Activated CD4-positive, alpha-beta T cell treated with anti-CD3 and anti-CD28 coated beads, Interleukin-2, amount 10 ng/mL, durations not matched to agents 7 days and 5 days (primary cell): ENCODE results near the gene TRIM9. TPM values are rescaled to one million over a fixed set of nuclear protein-coding genes. Genes with fewer than 3 reads are reported as not detected.
"Not testable (repeated sequence)": the region's sequence is repeated elsewhere in the genome, so short reads cannot be mapped to it uniquely, and the experiment has no call there.

Experiments used
- CTCF ChIA-PET: fragments of 350-600 bp; sonication (Branson Sonifier 250); formaldehyde crosslinking; loops from one replicate; lab custom pipeline; 2021; ENCODE audit warnings: antibody characterized with exemption; lab: Charles Lee
- POLR2A ChIA-PET: fragments of 350-600 bp; sonication (Branson Sonifier 250); formaldehyde crosslinking; loops from one replicate; lab custom pipeline; 2021; ENCODE audit warnings: antibody characterized with exemption; lab: Charles Lee
- DNase-seq: peaks from one replicate; pipeline ENCODE4 v3.0.0-alpha.2; 2020
- H3K27ac Mint-ChIP-seq: one replicate; pipeline ENCODE4 v1.8.0; 2021; ENCODE audit warnings: mild to moderate bottlenecking, moderate library complexity, mixed read lengths
- H3K27me3 Mint-ChIP-seq: one replicate; pipeline ENCODE4 v1.8.0; 2021; ENCODE audit warnings: mixed read lengths
- H3K36me3 Mint-ChIP-seq: one replicate; pipeline ENCODE4 v1.8.0; 2021; ENCODE audit warnings: low read depth, mixed read lengths
- H3K4me1 Mint-ChIP-seq: one replicate; pipeline ENCODE4 v1.8.0; 2021; ENCODE audit warnings: mixed read lengths
- H3K4me3 Mint-ChIP-seq: one replicate; pipeline ENCODE4 v1.8.0; 2021; ENCODE audit warnings: mild to moderate bottlenecking, moderate library complexity, mixed read lengths
- H3K9me3 Mint-ChIP-seq: one replicate; pipeline ENCODE4 v1.8.0; 2021; ENCODE audit warnings: mixed read lengths
- total RNA-seq, 2 experiments: library from RNA; stranded (reverse); gene quantifications; one replicate each; pipeline ENCODE4 v1.2.3, GENCODE V29; 2021

The TRIM9 gene
- total RNA-seq, 2 experiments from 2014 or later: 0.30 to 0.44 TPM

DNA sequence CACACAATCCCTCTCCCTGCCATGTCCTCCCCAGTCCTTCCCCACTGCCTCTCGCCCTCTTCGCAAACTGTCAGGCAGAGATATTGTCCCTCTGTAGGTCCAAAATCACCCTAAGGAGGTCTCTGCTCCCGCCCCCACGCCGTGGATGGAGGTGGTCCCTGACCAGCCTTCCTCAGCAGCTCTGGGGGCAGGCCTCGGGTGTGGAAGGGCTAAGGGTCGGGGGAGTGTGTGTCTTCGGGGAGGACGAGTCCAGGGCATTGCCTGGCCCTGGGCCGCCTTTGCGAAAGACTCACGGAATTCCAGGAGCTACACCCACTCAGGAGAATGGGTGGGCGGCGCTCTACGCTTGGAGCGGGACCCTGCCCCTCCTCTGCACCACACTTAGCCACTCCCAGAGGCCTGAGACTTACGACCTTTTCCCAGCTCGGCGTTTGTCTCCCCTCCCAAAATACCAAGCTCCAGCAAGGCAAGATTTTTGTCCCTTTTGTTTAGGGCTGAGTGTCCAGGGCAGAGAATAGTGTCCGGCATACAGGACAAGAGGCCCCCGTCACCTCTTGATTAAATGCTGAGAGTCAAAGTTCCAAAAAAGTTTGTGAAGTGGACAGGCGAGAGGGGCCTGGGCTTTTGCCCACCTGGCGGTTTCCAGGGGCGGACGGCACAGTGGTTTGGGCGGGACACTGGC lies 151.5 kb downstream of the TRIM9 start:
- no peaks in the 10 kb centered on the region for H3K36me3 Mint-ChIP-seq
- H3K27me3 Mint-ChIP-seq: peaks cover 42% of the 10 kb centered on the region
- no peak for DNase-seq
- ChIA-PET POLR2A (no interaction called here), CTCF (no interaction called here)
- H3K9me3 Mint-ChIP-seq: no peaks in the 10 kb centered on the region
- peak overlapping the region; percentile 37 for H3K4me3 Mint-ChIP-seq
- H3K4me1 Mint-ChIP-seq: peaks cover 12% of the 10 kb centered on the region
- no peak overlapping the region for H3K27ac Mint-ChIP-seq

DNA sequence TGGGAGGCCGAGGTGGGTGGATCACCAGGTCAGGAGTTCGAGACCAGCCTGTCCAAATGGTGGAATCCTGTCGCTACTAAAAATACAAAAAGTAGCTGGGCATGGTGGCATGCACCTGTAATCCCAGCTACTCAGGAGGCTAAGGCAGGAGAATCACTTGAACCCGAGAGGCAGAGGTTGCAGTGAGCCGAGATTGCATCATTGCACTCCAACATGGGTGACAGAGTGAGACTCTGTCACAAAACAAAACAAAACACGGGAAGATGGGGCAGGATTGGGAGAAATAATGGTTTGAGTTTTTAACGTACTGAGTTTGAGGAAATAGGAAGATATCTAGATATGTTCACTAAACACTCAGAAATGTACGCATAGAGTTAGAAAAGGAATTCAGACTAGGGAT lies 153.3 kb downstream of the TRIM9 start:
- H3K4me1 Mint-ChIP-seq: peaks cover 16% of the 10 kb centered on the region
- DNase-seq, POLR2A ChIA-PET, H3K36me3 Mint-ChIP-seq, H3K4me3 Mint-ChIP-seq, H3K27ac Mint-ChIP-seq, H3K9me3 Mint-ChIP-seq: not testable (repeated sequence)
- peaks cover 42% of the 10 kb centered on the region for H3K27me3 Mint-ChIP-seq
- CTCF ChIA-PET: interaction anchor here (0.6 kb wide), 1 partner anchor 1386 kb away, joined by 3 read pairs; no protein-coding TSS in a partner anchor

- Mint-ChIP-seq H3K27me3 (peaks cover 42% of the 10 kb centered on the region), H3K4me3 (no peak overlapping the region), H3K4me1 (peaks cover 16% of the 10 kb centered on the region), H3K9me3 (no peaks in the 10 kb centered on the region), H3K36me3 (no peaks in the 10 kb centered on the region), H3K27ac (no peak overlapping the region)
- ChIA-PET POLR2A (no interaction called here), CTCF (interaction anchor here (0.6 kb wide), 1 partner anchor 1386 kb away, joined by 3 read pairs; no protein-coding TSS in a partner anchor)
- DNase-seq: no peak
Observed at GRCh38 chr14:50941151-50941550, 153.8 kb downstream of the TRIM9 start.

DNA sequence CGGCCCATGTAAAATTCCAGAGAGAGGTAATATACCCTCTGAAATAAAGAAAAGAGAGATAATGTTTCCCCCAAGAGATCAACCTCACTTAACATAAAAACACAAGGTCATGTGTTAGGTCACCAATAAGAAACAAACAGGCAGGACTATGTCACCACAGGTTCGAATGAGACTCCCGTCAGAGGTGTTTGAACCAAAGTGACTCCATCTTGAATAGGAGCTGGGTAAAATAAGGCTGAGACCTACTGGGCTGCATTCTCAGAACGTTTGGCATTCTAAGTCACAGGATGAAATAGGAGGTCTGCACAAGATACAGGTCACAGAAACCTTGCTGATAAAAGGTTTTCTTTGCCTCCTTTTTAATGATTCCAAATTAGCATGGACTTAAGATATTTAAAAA lies 157.1 kb downstream of the TRIM9 start:
- H3K27ac Mint-ChIP-seq: no peak overlapping the region
- H3K27me3 Mint-ChIP-seq: peaks cover 31% of the 10 kb centered on the region
- ChIA-PET POLR2A (no interaction called here), CTCF (no interaction called here)
- H3K4me1 Mint-ChIP-seq: peaks cover 4% of the 10 kb centered on the region
- H3K4me3 Mint-ChIP-seq: no peak overlapping the region
- H3K36me3 Mint-ChIP-seq: no peaks in the 10 kb centered on the region
- H3K9me3 Mint-ChIP-seq: no peaks in the 10 kb centered on the region
- DNase-seq: no peak

- Mint-ChIP-seq H3K4me3 (no peak overlapping the region), H3K4me1 (peaks cover 4% of the 10 kb centered on the region), H3K9me3 (no peaks in the 10 kb centered on the region), H3K27ac (no peak overlapping the region), H3K27me3 (peaks cover 28% of the 10 kb centered on the region), H3K36me3 (no peaks in the 10 kb centered on the region)
- POLR2A ChIA-PET: no interaction called here
- DNase-seq: no peak
- CTCF ChIA-PET: interaction anchor here (1.6 kb wide), 1 partner anchor 20 kb away, joined by 4 read pairs; no protein-coding TSS in a partner anchor
Observed at GRCh38 chr14:50937325-50937724, 157.6 kb downstream of the TRIM9 start.

- Mint-ChIP-seq H3K9me3 (no peaks in the 10 kb centered on the region), H3K36me3 (no peaks in the 10 kb centered on the region), H3K27me3 (peaks cover 26% of the 10 kb centered on the region), H3K27ac (no peak overlapping the region), H3K4me1 (peaks cover 4% of the 10 kb centered on the region), H3K4me3 (no peak overlapping the region)
- ChIA-PET CTCF (interaction anchor here (1.6 kb wide), 1 partner anchor 20 kb away, joined by 4 read pairs; no protein-coding TSS in a partner anchor), POLR2A (no interaction called here)
- DNase-seq: no peak
Observed at GRCh38 chr14:50936882-50937281, 158.0 kb downstream of the TRIM9 start.

GRCh38 chr14:50936016-50936340 lies 158.9 kb downstream of the TRIM9 start:
- Mint-ChIP-seq H3K9me3 (no peaks in the 10 kb centered on the region), H3K36me3 (no peaks in the 10 kb centered on the region), H3K4me1 (peaks cover 4% of the 10 kb centered on the region), H3K4me3 (no peak overlapping the region), H3K27me3 (peaks cover 26% of the 10 kb centered on the region), H3K27ac (no peak overlapping the region)
- POLR2A ChIA-PET: no interaction called here
- no peak for DNase-seq
- CTCF ChIA-PET: interaction anchor here (1.6 kb wide), 1 partner anchor 19 kb away, joined by 4 read pairs; no protein-coding TSS in a partner anchor

GRCh38 chr14:50935126-50936015 lies 159.5 kb downstream of the TRIM9 start:
- POLR2A ChIA-PET: no interaction called here
- DNase-seq: no peak

DNA sequence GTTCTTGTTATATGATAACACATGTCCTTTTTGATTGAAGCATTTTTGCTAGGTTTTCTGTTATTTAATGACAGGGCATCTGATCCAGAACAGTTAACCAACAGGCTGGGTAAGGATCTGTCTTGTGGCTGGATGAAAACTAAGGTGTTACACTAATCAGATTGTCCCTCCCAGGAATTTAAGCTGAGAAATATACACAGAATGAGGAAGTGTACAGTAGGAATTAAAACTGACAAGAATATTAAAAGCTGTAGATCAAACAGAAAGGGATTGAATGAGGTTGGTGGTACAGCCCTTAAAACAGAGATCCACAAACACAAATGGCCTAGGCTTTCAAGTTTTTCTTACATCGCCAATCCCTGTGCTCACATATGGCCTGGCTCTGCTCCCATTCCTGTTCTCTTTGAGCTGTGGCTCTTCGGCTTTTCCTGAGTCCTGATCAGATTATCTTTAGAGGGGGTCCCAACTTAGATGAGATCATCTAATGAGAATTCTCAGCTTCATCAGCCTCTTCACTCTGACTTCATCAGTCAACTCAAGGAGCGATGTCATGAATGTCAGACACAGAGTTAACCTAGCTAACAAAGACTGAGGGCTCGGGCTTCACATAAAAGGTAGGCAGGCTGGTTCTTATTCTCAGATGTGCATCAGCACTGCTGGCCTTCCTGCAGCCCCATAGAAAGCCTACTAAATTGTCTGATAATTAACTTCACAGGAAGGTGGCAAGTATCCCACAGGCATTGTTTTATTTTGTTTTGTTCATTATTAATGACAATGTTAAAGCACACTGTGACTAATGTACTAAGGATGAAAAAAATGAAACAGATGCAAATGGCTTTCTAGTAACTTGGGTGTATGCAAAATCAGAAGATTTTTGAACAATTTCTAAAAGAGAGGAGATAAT lies 162.1 kb downstream of the TRIM9 start:
- DNase-seq: no peak
- H3K27me3 Mint-ChIP-seq: peaks cover 29% of the 10 kb centered on the region
- H3K4me3 Mint-ChIP-seq: no peak overlapping the region
- no peak overlapping the region for H3K27ac Mint-ChIP-seq
- H3K9me3 Mint-ChIP-seq: no peaks in the 10 kb centered on the region
- H3K36me3 Mint-ChIP-seq: no peaks in the 10 kb centered on the region
- ChIA-PET CTCF (no interaction called here), POLR2A (no interaction called here)
- H3K4me1 Mint-ChIP-seq: peaks cover 4% of the 10 kb centered on the region

More at GRCh38 chr14:50935126-50936015, 159.5 kb downstream of the TRIM9 start:
- Mint-ChIP-seq H3K4me1 (peaks cover 4% of the 10 kb centered on the region), H3K27me3 (peaks cover 24% of the 10 kb centered on the region), H3K27ac (no peak overlapping the region), H3K36me3 (no peaks in the 10 kb centered on the region), H3K9me3 (no peaks in the 10 kb centered on the region), H3K4me3 (no peak overlapping the region)
- CTCF ChIA-PET: interaction anchor here (1.1 to 1.6 kb wide), 3 partner anchors 16 to 28 kb away, joined by 3 to 4 read pairs (median 3); no protein-coding TSS in a partner anchor

DNA sequence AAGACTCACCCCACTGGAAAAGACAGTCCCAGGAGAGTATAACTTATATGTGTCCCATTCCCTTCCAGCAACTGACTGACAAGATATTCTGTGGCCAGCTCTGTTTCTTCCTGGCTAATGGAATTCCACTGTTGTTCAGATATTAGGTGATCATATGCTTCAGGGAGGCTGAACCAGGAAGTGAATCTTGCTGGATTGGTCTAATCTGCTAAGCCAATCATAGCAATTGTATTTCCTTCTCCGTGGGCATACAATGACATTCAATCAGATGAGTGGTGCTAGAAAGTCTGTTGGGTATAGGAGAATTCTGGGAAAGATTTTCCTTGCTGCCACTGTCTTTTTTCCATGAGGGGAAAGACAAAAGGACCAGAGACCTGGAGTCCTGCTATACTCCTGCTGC lies 162.7 kb downstream of the TRIM9 start:
- H3K27ac Mint-ChIP-seq: no peak overlapping the region
- H3K4me3 Mint-ChIP-seq: no peak overlapping the region
- DNase-seq: no peak
- peaks cover 29% of the 10 kb centered on the region for H3K27me3 Mint-ChIP-seq
- peaks cover 4% of the 10 kb centered on the region for H3K4me1 Mint-ChIP-seq
- POLR2A ChIA-PET: no interaction called here
- H3K36me3 Mint-ChIP-seq: no peaks in the 10 kb centered on the region
- no peaks in the 10 kb centered on the region for H3K9me3 Mint-ChIP-seq
- CTCF ChIA-PET: no interaction called here

DNA sequence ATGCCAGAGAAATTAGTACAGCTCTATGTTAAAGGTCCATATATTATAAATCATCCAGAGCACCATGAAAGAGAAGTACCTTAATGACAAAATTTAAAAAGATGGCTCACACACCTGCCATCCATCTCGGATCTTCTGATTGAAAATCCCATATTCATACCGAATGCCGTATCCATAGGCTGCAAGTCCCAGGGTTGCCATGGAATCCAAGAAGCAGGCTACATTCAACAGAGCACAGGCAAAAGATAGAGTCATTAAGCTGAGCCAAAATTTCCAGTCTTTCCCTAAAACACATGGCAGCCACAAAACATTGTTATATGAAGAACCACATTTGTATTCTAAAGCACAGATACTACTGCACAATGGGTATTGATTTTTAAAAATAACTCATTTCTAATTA lies 163.3 kb downstream of the TRIM9 start:
- POLR2A ChIA-PET: no interaction called here
- no peaks in the 10 kb centered on the region for H3K36me3 Mint-ChIP-seq
- H3K9me3 Mint-ChIP-seq: no peaks in the 10 kb centered on the region
- no peak for DNase-seq
- peaks cover 29% of the 10 kb centered on the region for H3K27me3 Mint-ChIP-seq
- H3K4me3 Mint-ChIP-seq: no peak overlapping the region
- H3K4me1 Mint-ChIP-seq: no peaks in the 10 kb centered on the region
- CTCF ChIA-PET: no interaction called here
- no peak overlapping the region for H3K27ac Mint-ChIP-seq

DNA sequence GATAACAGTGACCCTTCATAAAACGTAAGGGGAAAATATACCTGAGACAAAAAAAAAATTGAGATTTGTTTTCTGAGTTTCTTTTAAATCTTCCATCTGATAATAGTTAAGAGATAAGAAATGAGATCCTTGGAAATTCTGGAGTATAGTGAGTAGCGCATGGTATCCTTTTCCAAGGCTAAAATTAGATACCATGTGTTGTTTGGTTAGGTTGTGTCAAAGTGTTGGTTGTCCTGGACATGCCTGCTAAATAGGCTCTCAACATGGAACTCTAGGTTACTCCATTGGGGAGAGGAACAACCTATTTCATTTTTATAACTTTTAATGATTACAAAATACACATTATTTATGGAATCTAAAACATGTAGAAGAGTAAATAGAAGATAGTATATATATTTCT lies 165.4 kb downstream of the TRIM9 start:
- no peak overlapping the region for H3K4me3 Mint-ChIP-seq
- no peak for DNase-seq
- no peak overlapping the region for H3K27ac Mint-ChIP-seq
- H3K4me1 Mint-ChIP-seq: no peaks in the 10 kb centered on the region
- peaks cover 20% of the 10 kb centered on the region for H3K27me3 Mint-ChIP-seq
- ChIA-PET POLR2A (no interaction called here), CTCF (no interaction called here)
- H3K9me3 Mint-ChIP-seq: no peaks in the 10 kb centered on the region
- H3K36me3 Mint-ChIP-seq: no peaks in the 10 kb centered on the region
